HepG2 (cell line): ENCODE data around the gene GLG1. TPM values are rescaled to one million over a fixed set of nuclear protein-coding genes. Genes with fewer than 3 reads are reported as not detected.

Source experiments
- ATAC-seq: fragments of 200-7000 bp; cut with Tn5 transposase; 3 replicates; pipeline ENCODE4 v1.9.1; 2020; ENCODE audit warnings: mild to moderate bottlenecking, moderate library complexity
- BruUV-seq: library from RNA; stranded (reverse); fragments of 400-500 nt; replicated peaks from 2 replicates; lab custom pipeline; 2021; lab: Mats Ljungman, UMichigan
- CTCF ChIA-PET: fragments of 300-600 bp; formaldehyde crosslinking; extraction: SDS; loops from one replicate; lab custom pipeline; 2021; ENCODE audit warnings: low total read pairs, inconsistent platforms, low intra/inter-chr PET ratio; lab: Yijun Ruan, JAX
- POLR2A ChIA-PET: fragments of 350-600 bp; sonication (Branson Sonifier 250); formaldehyde crosslinking; loops from one replicate; lab custom pipeline; 2020; ENCODE audit warnings: antibody characterized with exemption, inconsistent platforms; lab: Yijun Ruan, JAX
- DNase-seq: peaks from one replicate; pipeline ENCODE4 v3.0.0-alpha.2; 2015; ENCODE audit warnings: low spot score
- FAIRE-seq: peaks from 3 replicates; lab custom pipeline; 2011; peaks lifted over from hg19 to GRCh38; lab: Jason Lieb, UNC
- H2AFZ ChIP-seq: one replicate; pipeline ENCODE4 v1.6.1; 2011; ENCODE audit warnings: low read length, inconsistent platforms
- H3K27ac ChIP-seq: fragments of 300-600 bp; 3 replicates; pipeline ENCODE4 v1.8.0; 2011; ENCODE audit warnings: mixed run types, mild to moderate bottlenecking, mixed read lengths, low read length, inconsistent platforms; ENCODE audit not compliant: insufficient read depth; ENCODE audit errors: extremely low read length
- H3K27me3 ChIP-seq, 2 experiments: fragments of 200-600 bp in 1 of 2; 2 replicates in 1 of 2; 3 replicates in 1 of 2; pipeline versions ENCODE4 v1.6.0 to v1.8.0; 2011; ENCODE audit warnings: low read length in 2 of 2, mild to moderate bottlenecking in 2 of 2, moderate library complexity in 2 of 2, inconsistent platforms in 1 of 2; ENCODE audit not compliant: insufficient read depth in 2 of 2, control insufficient read depth in 1 of 2
- H3K36me3 ChIP-seq, 2 experiments: fragments of 200-600 bp in 1 of 2; replicated peaks in 1 of 2; 2 replicates in 1 of 2; 3 replicates in 1 of 2; pipeline versions ENCODE4 v1.5.1 to v1.8.0; 2011; ENCODE audit warnings: low read length in 2 of 2, inconsistent platforms in 1 of 2; ENCODE audit not compliant: insufficient read depth in 2 of 2, control insufficient read depth in 1 of 2
- H3K4me1 ChIP-seq: 2 replicates; pipeline ENCODE4 v1.5.1; 2012; ENCODE audit warnings: low read length, inconsistent platforms; ENCODE audit not compliant: insufficient read depth
- H3K4me2 ChIP-seq: 2 replicates; pipeline ENCODE4 v1.6.0; 2011; ENCODE audit warnings: low read depth, low read length, inconsistent platforms
- H3K4me3 ChIP-seq, 3 experiments: fragments of 200-600 bp in 1 of 3; sonication (generic), shearing (Covaris generic) in 1 of 3; replicated peaks in 1 of 3; 2 replicates each; pipeline ENCODE4 v1.5.1; 2011 to 2016; ENCODE audit warnings: low read length in 3 of 3, inconsistent platforms in 2 of 3, low read depth in 2 of 3, mild to moderate bottlenecking in 2 of 3, control low read depth in 1 of 3, mixed read lengths in 1 of 3; ENCODE audit not compliant: insufficient read depth in 1 of 3
- H3K79me2 ChIP-seq: one replicate; pipeline ENCODE4 v1.6.1; 2011; ENCODE audit warnings: low read length, inconsistent platforms; ENCODE audit not compliant: insufficient read depth
- H3K9ac ChIP-seq: 2 replicates; pipeline ENCODE4 v1.6.0; 2011; ENCODE audit warnings: mild to moderate bottlenecking, low read depth, low read length, inconsistent platforms; ENCODE audit not compliant: insufficient read depth
- H3K9me3 ChIP-seq: 2 replicates; pipeline ENCODE4 v1.5.1; 2012; ENCODE audit warnings: mild to moderate bottlenecking, low read length
- H4K20me1 ChIP-seq: 2 replicates; pipeline ENCODE4 v1.6.0; 2011; ENCODE audit warnings: inconsistent platforms, mild to moderate bottlenecking, low read length, moderate library complexity; ENCODE audit not compliant: insufficient read depth
- GTF3A ChIP-seq: sonication (generic); formaldehyde crosslinking; conservative IDR thresholded peaks from 2 replicates; pipeline ENCODE4 v1.4.0; 2020; ENCODE audit warnings: mild to moderate bottlenecking, missing genetic modification reagents
- SCMH1 ChIP-seq: sonication (generic); formaldehyde crosslinking; IDR thresholded peaks from 2 replicates; pipeline ENCODE4 v1.9.0; 2021; ENCODE audit warnings: missing genetic modification reagents, mild to moderate bottlenecking, borderline replicate concordance
- U2AF2 ChIP-seq: fragments of 200-400 bp; formaldehyde crosslinking; IDR thresholded peaks from 2 replicates; pipeline ENCODE4 v1.6.1; 2017; ENCODE audit warnings: low read depth, mild to moderate bottlenecking, low read length
- ZBTB49 ChIP-seq: sonication (generic); formaldehyde crosslinking; IDR thresholded peaks from 2 replicates; pipeline ENCODE4 v1.4.0; 2020; ENCODE audit warnings: missing genetic modification reagents, borderline replicate concordance
- ZNF556 ChIP-seq: sonication (generic); formaldehyde crosslinking; IDR thresholded peaks from 2 replicates; pipeline ENCODE4 v1.4.0; 2020; ENCODE audit warnings: mild to moderate bottlenecking, missing genetic modification reagents, borderline replicate concordance
- ZSCAN12 ChIP-seq: sonication (generic); formaldehyde crosslinking; IDR thresholded peaks from 2 replicates; pipeline ENCODE4 v1.9.0; 2021; ENCODE audit warnings: mild to moderate bottlenecking, missing genetic modification reagents
- WGBS: methylation state at CpG from one replicate; pipeline ENCODE4 v1.1.6; 2017; ENCODE audit warnings: low lambda C conversion rate; 5-methylcytosine and 5-hydroxymethylcytosine counted together
- in situ Hi-C: cut with HindIII; loops from 2 replicates; pipeline ENCODE4 v1.10.0; 2017; ENCODE audit warnings: low pct_unique_long_range_greater_than_20kb; ENCODE audit not compliant: extremely low pct_ligation_motif_present
- intact Hi-C: fragments of 100-400 bp; cut with micrococcal nuclease; formaldehyde crosslinking; loops from one replicate; pipeline ENCODE4 v1.10.0; 2022; ENCODE audit not compliant: unreplicated experiment
- polyA plus RNA-seq, 8 experiments: library from polyadenylated mRNA; depleted of rRNA in 3 of 8; stranded (reverse) in 7 of 8; unstranded in 1 of 8; fragments of >200 nt; fragmentation: Illumina TruSeq in 4 of 8; extraction: Trizol in 4 of 8; gene quantifications; 2 replicates each; pipeline versions ENCODE4 v1.2.1 to v1.2.3, GENCODE V29; 2011 to 2016; ENCODE audit warnings: low read depth in 4 of 8, missing spikeins in 1 of 8, mixed read lengths in 1 of 8; ENCODE audit not compliant: insufficient read depth in 1 of 8
- total RNA-seq, 5 experiments: library from RNA; depleted of rRNA; stranded (reverse); fragments of >200 nt; fragmentation: Illumina TruSeq; extraction: Trizol; gene quantifications; 2 replicates each; pipeline ENCODE4 v1.2.3, GENCODE V29; 2016; ENCODE audit warnings: low read depth in 1 of 5

Gene GLG1
- total and polyA plus RNA-seq, 2 of the 13 experiments (the other 11 are each of a cell fraction or from before 2014, with no cell fraction given) = 87.7 to 141 TPM

- FAIRE-seq = no peak
- ATAC-seq = no peak
- CTCF ChIA-PET = no interaction called here
- H3K4me3 ChIP-seq = no peak overlapping the region
- no TSS peak for BruUV-seq
- no peak for TF ChIP-seq ZBTB49 (CRISPR knock-in tag)
- TF ChIP-seq ZNF556 = no peak
- TF ChIP-seq U2AF2 = no peak
- no peak for TF ChIP-seq SCMH1 (CRISPR knock-in tag)
- no peak for TF ChIP-seq ZSCAN12
- TF ChIP-seq GTF3A (CRISPR knock-in tag) = no peak
- peaks cover 46 to 98% of the 10 kb centered on the region in 2 experiments for H3K36me3 ChIP-seq
- no peak overlapping the region for H3K4me2 ChIP-seq
- no peak overlapping the region for H3K9ac ChIP-seq
- H3K27ac ChIP-seq = no peak overlapping the region
- DNase-seq = no peak
- peaks cover 3% of the 10 kb centered on the region; the same call in 1 of the 2 replicates for H4K20me1 ChIP-seq
- 81% methylated on average over 1 of the region's 1 CpG for WGBS
- no peaks in the 10 kb centered on the region for H3K9me3 ChIP-seq
- peaks cover 1% of the 10 kb centered on the region for H3K79me2 ChIP-seq
- in situ Hi-C loops (loop anchor here (10.0 kb wide), 1 partner anchor 312 kb away; no protein-coding TSS in a partner anchor), intact Hi-C loops (no loop called here)
- H2AFZ ChIP-seq = no peak overlapping the region
- no peaks in the 10 kb centered on the region for H3K27me3 ChIP-seq
- no peaks in the 10 kb centered on the region for H3K4me1 ChIP-seq
- POLR2A ChIA-PET = no interaction called here
Measured at GRCh38 chr16:74626741-74627416, 20.0 kb upstream of the GLG1 start.
